Effector memory CD8-positive, alpha-beta T cell (primary cell): ENCODE data around the gene CAMTA1.

Experiments
- ATAC-seq: fragments of 150-1000 bp; cut with Tn5 transposase; replicated peaks from 2 replicates; pipeline ENCODE4 v1.10.0; 2021; ENCODE audit warnings: mild to moderate bottlenecking, moderate library complexity
- DNase-seq, 3 experiments: peaks; one replicate each; pipeline ENCODE4 v3.0.0; 2021
- H3K27ac Mint-ChIP-seq, 2 donors: one replicate each; pipeline ENCODE4 v1.8.0; 2022; ENCODE audit warnings: mild to moderate bottlenecking in 2 of 2, mixed read lengths in 2 of 2, moderate library complexity in 2 of 2
- H3K27me3 Mint-ChIP-seq, 2 donors: one replicate each; pipeline ENCODE4 v1.8.0; 2022; ENCODE audit warnings: mixed read lengths in 2 of 2
- H3K36me3 Mint-ChIP-seq: one replicate; pipeline ENCODE4 v1.8.0; 2022; ENCODE audit warnings: mild to moderate bottlenecking, moderate library complexity, mixed read lengths; ENCODE audit not compliant: insufficient read depth
- H3K4me1 Mint-ChIP-seq, 2 donors: one replicate each; pipeline ENCODE4 v1.8.0; 2022; ENCODE audit warnings: low read depth in 2 of 2, mixed read lengths in 2 of 2
- H3K4me3 Mint-ChIP-seq, 2 donors: one replicate each; pipeline ENCODE4 v1.8.0; 2022; ENCODE audit warnings: mild to moderate bottlenecking in 2 of 2, mixed read lengths in 2 of 2, moderate library complexity in 2 of 2
- H3K9me3 Mint-ChIP-seq, 2 donors: one replicate each; pipeline ENCODE4 v1.8.0; 2022; ENCODE audit warnings: mixed read lengths in 2 of 2

The CAMTA1 gene

GRCh38 chr1:7481194-7481593, 695.9 kb downstream of the CAMTA1 start:
- H3K27me3 Mint-ChIP-seq = peaks cover 10 to 19% of the 10 kb centered on the region in 2 donors
- no peak overlapping the region for H3K4me3 Mint-ChIP-seq
- H3K9me3 Mint-ChIP-seq = no peaks in the 10 kb centered on the region
- no peak for DNase-seq
- no peaks in the 10 kb centered on the region for H3K4me1 Mint-ChIP-seq
- no peaks in the 10 kb centered on the region for H3K36me3 Mint-ChIP-seq
- H3K27ac Mint-ChIP-seq = no peak overlapping the region
- ATAC-seq = no peak

- no peak for DNase-seq
- Mint-ChIP-seq H3K4me1 (no peaks in the 10 kb centered on the region), H3K4me3 (no peak overlapping the region), H3K27ac (no peak overlapping the region), H3K9me3 (no peaks in the 10 kb centered on the region), H3K27me3 (peaks cover 10 to 28% of the 10 kb centered on the region in 2 donors), H3K36me3 (no peaks in the 10 kb centered on the region)
- ATAC-seq = no peak
Observed at GRCh38 chr1:7482077-7482476, 696.8 kb downstream of the CAMTA1 start.

- no peaks in the 10 kb centered on the region for H3K4me1 Mint-ChIP-seq
- ATAC-seq (no peak), DNase-seq (no peak)
- H3K27ac Mint-ChIP-seq = no peak overlapping the region
- H3K4me3 Mint-ChIP-seq = no peak overlapping the region
- no peaks in the 10 kb centered on the region for H3K9me3 Mint-ChIP-seq
- peaks cover 13 to 34% of the 10 kb centered on the region in 2 donors for H3K27me3 Mint-ChIP-seq
- no peaks in the 10 kb centered on the region for H3K36me3 Mint-ChIP-seq
Observed at GRCh38 chr1:7482772-7483495, 697.7 kb downstream of the CAMTA1 start.

GRCh38 chr1:7483634-7484383, 698.6 kb downstream of the CAMTA1 start:
- H3K4me3 Mint-ChIP-seq = no peak overlapping the region
- no peaks in the 10 kb centered on the region for H3K36me3 Mint-ChIP-seq
- no peaks in the 10 kb centered on the region for H3K9me3 Mint-ChIP-seq
- no peak for DNase-seq
- no peak for ATAC-seq
- H3K27ac Mint-ChIP-seq = no peak overlapping the region
- H3K4me1 Mint-ChIP-seq = no peaks in the 10 kb centered on the region
- peaks cover 18 to 38% of the 10 kb centered on the region in 2 donors for H3K27me3 Mint-ChIP-seq

GRCh38 chr1:7485086-7485780, 700.0 kb downstream of the CAMTA1 start:
- no peak overlapping the region for H3K27ac Mint-ChIP-seq
- peaks cover 24 to 38% of the 10 kb centered on the region in 2 donors for H3K27me3 Mint-ChIP-seq
- no peak overlapping the region for H3K4me3 Mint-ChIP-seq
- H3K36me3 Mint-ChIP-seq = no peaks in the 10 kb centered on the region
- ATAC-seq = no peak
- H3K4me1 Mint-ChIP-seq = no peaks in the 10 kb centered on the region
- no peak for DNase-seq
- H3K9me3 Mint-ChIP-seq = no peaks in the 10 kb centered on the region

GRCh38 chr1:7485826-7486225, 700.6 kb downstream of the CAMTA1 start:
- Mint-ChIP-seq H3K36me3 (no peaks in the 10 kb centered on the region), H3K4me1 (no peaks in the 10 kb centered on the region), H3K27ac (no peak overlapping the region), H3K27me3 (peaks cover 24 to 40% of the 10 kb centered on the region in 2 donors), H3K4me3 (no peak overlapping the region), H3K9me3 (no peaks in the 10 kb centered on the region)
- DNase-seq (no peak), ATAC-seq (no peak)

GRCh38 chr1:7487766-7488474, 702.7 kb downstream of the CAMTA1 start:
- H3K27ac Mint-ChIP-seq = no peak overlapping the region
- ATAC-seq = no peak
- no peaks in the 10 kb centered on the region for H3K4me1 Mint-ChIP-seq
- no peak overlapping the region for H3K4me3 Mint-ChIP-seq
- H3K27me3 Mint-ChIP-seq = peaks cover 21 to 42% of the 10 kb centered on the region in 2 donors
- peaks cover 4 to 5% of the 10 kb centered on the region in 2 donors for H3K9me3 Mint-ChIP-seq
- DNase-seq = no peak
- H3K36me3 Mint-ChIP-seq = no peaks in the 10 kb centered on the region

GRCh38 chr1:7488475-7488842, 703.2 kb downstream of the CAMTA1 start:
- Mint-ChIP-seq H3K9me3 (peaks cover 9 to 10% of the 10 kb centered on the region in 2 donors), H3K27me3 (peaks cover 18 to 42% of the 10 kb centered on the region in 2 donors), H3K4me1 (no peaks in the 10 kb centered on the region), H3K4me3 (no peak overlapping the region), H3K36me3 (no peaks in the 10 kb centered on the region), H3K27ac (no peak overlapping the region)
- ATAC-seq (no peak), DNase-seq (no peak)

GRCh38 chr1:7489586-7489985, 704.3 kb downstream of the CAMTA1 start:
- DNase-seq = no peak
- ATAC-seq = no peak
- no peak overlapping the region for H3K4me3 Mint-ChIP-seq
- H3K27me3 Mint-ChIP-seq = peaks cover 18 to 42% of the 10 kb centered on the region in 2 donors
- no peak overlapping the region for H3K27ac Mint-ChIP-seq
- no peaks in the 10 kb centered on the region for H3K4me1 Mint-ChIP-seq
- H3K36me3 Mint-ChIP-seq = no peaks in the 10 kb centered on the region
- peaks cover 9 to 11% of the 10 kb centered on the region in 2 donors for H3K9me3 Mint-ChIP-seq

- Mint-ChIP-seq H3K36me3 (no peaks in the 10 kb centered on the region), H3K27me3 (peaks cover 18 to 40% of the 10 kb centered on the region in 2 donors), H3K27ac (no peak overlapping the region), H3K4me3 (no peak overlapping the region), H3K9me3 (peaks cover 9 to 11% of the 10 kb centered on the region in 2 donors), H3K4me1 (no peaks in the 10 kb centered on the region)
- ATAC-seq = no peak
- DNase-seq = no peak
Observed at GRCh38 chr1:7490576-7490975, 705.3 kb downstream of the CAMTA1 start.

- no peak overlapping the region for H3K27ac Mint-ChIP-seq
- DNase-seq = no peak
- peaks cover 9 to 11% of the 10 kb centered on the region in 2 donors for H3K9me3 Mint-ChIP-seq
- no peaks in the 10 kb centered on the region for H3K36me3 Mint-ChIP-seq
- no peaks in the 10 kb centered on the region for H3K4me1 Mint-ChIP-seq
- no peak for ATAC-seq
- no peak overlapping the region for H3K4me3 Mint-ChIP-seq
- peaks cover 13 to 33% of the 10 kb centered on the region in 2 donors for H3K27me3 Mint-ChIP-seq
Observed at GRCh38 chr1:7491109-7491817, 706.0 kb downstream of the CAMTA1 start.

GRCh38 chr1:7491818-7492173, 706.5 kb downstream of the CAMTA1 start:
- no peak overlapping the region for H3K4me3 Mint-ChIP-seq
- no peak for DNase-seq
- no peak overlapping the region for H3K27ac Mint-ChIP-seq
- peaks cover 9 to 11% of the 10 kb centered on the region in 2 donors for H3K9me3 Mint-ChIP-seq
- H3K27me3 Mint-ChIP-seq = peaks cover 13 to 27% of the 10 kb centered on the region in 2 donors
- ATAC-seq = no peak
- no peaks in the 10 kb centered on the region for H3K36me3 Mint-ChIP-seq
- H3K4me1 Mint-ChIP-seq = no peaks in the 10 kb centered on the region
